ENCODE results near the gene ETDC.

GRCh38 chrX:135354288-135354687 is 45.0 kb downstream of the ETDC start:
- TF ChIP-seq POLR2A (IDR thresholded peaks at IDR 0.05) (no peak), CTCF (IDR thresholded peaks at IDR 0.05) (no peak)

Measured in uterus (tissue), 2 donors.